IMR-90 (cell line): ENCODE data around the gene PLA2G4A.

Experiments
- BHLHE40 ChIP-seq: fragments of 150-350 bp; IDR thresholded peaks from 2 replicates; pipeline ENCODE4 v1.6.1; 2016; ENCODE audit warnings: mild to moderate bottlenecking, low read depth, low read length
- CEBPB ChIP-seq: IDR thresholded peaks from 2 replicates; pipeline ENCODE4 v1.6.1; 2012; ENCODE audit warnings: low read depth, low read length, improper control_type of control experiment
- CTCF ChIP-seq: conservative IDR thresholded peaks from 2 replicates; pipeline ENCODE4 v1.5.1; 2012; ENCODE audit warnings: mild to moderate bottlenecking, low read depth, low read length, improper control_type of control experiment
- ELK1 ChIP-seq: fragments of 150-350 bp; IDR thresholded peaks from 2 replicates; pipeline ENCODE4 v1.6.1; 2016; ENCODE audit warnings: low read depth, mild to moderate bottlenecking, low read length, moderate library complexity, borderline replicate concordance
- MAFK ChIP-seq: IDR thresholded peaks from 2 replicates; pipeline ENCODE4 v1.6.1; 2012; ENCODE audit warnings: low read depth, low read length, improper control_type of control experiment
- POLR2A ChIP-seq: IDR thresholded peaks from 2 replicates; pipeline ENCODE4 v1.6.1; 2012; ENCODE audit warnings: mild to moderate bottlenecking, low read depth, low read length
- RCOR1 ChIP-seq: IDR thresholded peaks from 2 replicates; pipeline ENCODE4 v1.6.1; 2012; ENCODE audit warnings: mild to moderate bottlenecking, low read length, improper control_type of control experiment; ENCODE audit not compliant: insufficient replicate concordance
- SMC3 ChIP-seq: fragments of 150-350 bp; IDR thresholded peaks from 2 replicates; pipeline ENCODE4 v1.6.1; 2016; ENCODE audit warnings: low read depth, mild to moderate bottlenecking, antibody characterized with exemption, low read length, moderate library complexity
- USF2 ChIP-seq: fragments of 150-350 bp; IDR thresholded peaks from 2 replicates; pipeline ENCODE4 v1.6.1; 2017; ENCODE audit warnings: mild to moderate bottlenecking, antibody characterized with exemption, low read length, low read depth

GRCh38 chr1:186834399-186834958, 5.7 kb downstream of the PLA2G4A start:
- TF ChIP-seq SMC3: no peak
- TF ChIP-seq POLR2A: no peak
- no peak for TF ChIP-seq CTCF
- no peak for TF ChIP-seq BHLHE40
- TF ChIP-seq RCOR1: no peak
- TF ChIP-seq ELK1: no peak
- peak; percentile 57 for TF ChIP-seq MAFK
- no peak for TF ChIP-seq CEBPB
- TF ChIP-seq USF2: no peak
